Subcutaneous abdominal adipose tissue (tissue), 5 donors: ENCODE results near the gene ATG9A.

ENCODE experiments used
- H3K27ac ChIP-seq: one replicate; pipeline ENCODE4 v1.7.0; 2013; ENCODE audit warnings: low read depth, mild to moderate bottlenecking, inconsistent platforms, low read length, moderate library complexity
- H3K27me3 ChIP-seq, 5 donors: one replicate each; pipeline ENCODE4 v1.7.0; 2013; ENCODE audit warnings: low read length in 5 of 5, inconsistent platforms in 1 of 5; ENCODE audit not compliant: control insufficient read depth in 5 of 5, insufficient read depth in 4 of 5
- H3K36me3 ChIP-seq, 5 donors: one replicate each; pipeline ENCODE4 v1.7.0; 2013; ENCODE audit warnings: low read length in 5 of 5; ENCODE audit not compliant: control insufficient read depth in 5 of 5, insufficient read depth in 5 of 5
- H3K4me1 ChIP-seq, 5 donors: one replicate each; pipeline ENCODE4 v1.7.0; 2013; ENCODE audit warnings: low read length in 5 of 5, mild to moderate bottlenecking in 3 of 5, moderate library complexity in 1 of 5; ENCODE audit not compliant: control insufficient read depth in 5 of 5, insufficient read depth in 5 of 5
- H3K4me3 ChIP-seq, 5 donors: one replicate each; pipeline ENCODE4 v1.7.0; 2013; ENCODE audit warnings: low read length in 5 of 5, low read depth in 1 of 5
- H3K9ac ChIP-seq, 5 donors: one replicate each; pipeline ENCODE4 v1.7.0; 2013; ENCODE audit warnings: low read length in 5 of 5, mild to moderate bottlenecking in 4 of 5, moderate library complexity in 3 of 5
- H3K9me3 ChIP-seq, 5 donors: one replicate each; pipeline ENCODE4 v1.7.0; 2013; ENCODE audit warnings: low read length in 5 of 5; ENCODE audit not compliant: control insufficient read depth in 5 of 5
- donor health status: healthy.
- donor health status: healthy.
- donor health status: healthy.
- donor health status: healthy.
- donor health status: healthy.

Gene ATG9A

GRCh38 chr2:219225350-219225749 is 4.1 kb downstream of the ATG9A start:
- Histone ChIP-seq H3K4me3 (no peak overlapping the region), H3K27me3 (no peaks in the 10 kb centered on the region), H3K36me3 (peaks cover 4 to 65% (median 56%) of the 10 kb centered on the region in 5 donors), H3K9me3 (no peaks in the 10 kb centered on the region), H3K9ac (no peak overlapping the region), H3K27ac (no peak overlapping the region), H3K4me1 (peaks cover 7 to 33% (median 22%) of the 10 kb centered on the region in 5 donors)

- H3K27ac ChIP-seq: no peak overlapping the region
- H3K9ac ChIP-seq: no peak overlapping the region
- H3K4me1 ChIP-seq: peaks cover 9 to 34% (median 26%) of the 10 kb centered on the region in 5 donors
- peaks cover 4 to 73% (median 63%) of the 10 kb centered on the region in 5 donors for H3K36me3 ChIP-seq
- no peak overlapping the region for H3K4me3 ChIP-seq
- H3K9me3 ChIP-seq: no peaks in the 10 kb centered on the region
- no peaks in the 10 kb centered on the region for H3K27me3 ChIP-seq
These were observed 5.4 kb downstream of the ATG9A start for GRCh38 chr2:219223831-219224610.

DNA sequence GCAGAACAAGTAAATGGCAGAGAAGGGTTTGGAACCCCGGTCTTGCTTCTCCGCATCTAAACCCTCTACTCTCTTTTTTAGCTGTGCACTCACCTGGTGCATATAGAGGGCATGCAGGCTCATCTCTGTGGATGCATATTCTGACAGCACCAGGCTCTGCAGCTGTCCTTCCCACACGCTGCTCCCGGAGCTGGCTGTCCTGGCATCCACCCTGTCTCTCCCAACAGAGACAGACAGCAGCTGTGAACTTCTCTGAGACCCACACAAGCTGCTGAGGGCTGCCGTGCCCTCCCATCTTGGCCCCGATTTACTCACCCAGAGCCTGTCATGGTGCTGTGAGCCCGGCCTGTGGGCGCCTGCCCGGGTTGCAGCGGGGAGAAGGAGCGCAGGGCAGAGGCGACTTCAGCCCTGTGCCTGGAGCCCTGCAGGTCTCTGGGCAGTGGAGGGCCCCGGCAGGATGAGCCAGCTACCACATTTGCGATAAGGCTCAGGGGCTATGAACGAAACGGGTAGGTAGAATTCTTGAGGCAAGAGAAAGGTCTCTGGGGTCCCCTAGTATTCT is 7.4 kb downstream of the ATG9A start:
- Histone ChIP-seq H3K4me1 (peaks cover 4 to 37% (median 26%) of the 10 kb centered on the region in 5 donors), H3K27me3 (no peaks in the 10 kb centered on the region), H3K9me3 (no peaks in the 10 kb centered on the region), H3K27ac (no peak overlapping the region), H3K4me3 (no peak overlapping the region), H3K36me3 (peaks cover 4 to 70% (median 63%) of the 10 kb centered on the region in 5 donors), H3K9ac (no peak overlapping the region)

- H3K27ac ChIP-seq: no peak overlapping the region
- no peak overlapping the region for H3K9ac ChIP-seq
- H3K9me3 ChIP-seq: no peaks in the 10 kb centered on the region
- no peaks in the 10 kb centered on the region for H3K27me3 ChIP-seq
- H3K36me3 ChIP-seq: peaks cover 4 to 66% (median 63%) of the 10 kb centered on the region in 5 donors
- no peak overlapping the region for H3K4me3 ChIP-seq
- H3K4me1 ChIP-seq: peaks cover 4 to 45% (median 34%) of the 10 kb centered on the region in 5 donors
These were observed 8.6 kb downstream of the ATG9A start for GRCh38 chr2:219220652-219221402.

GRCh38 chr2:219219784-219220532 is 9.5 kb downstream of the ATG9A start:
- Histone ChIP-seq H3K9me3 (no peaks in the 10 kb centered on the region), H3K4me3 (peak overlapping the region in 2 of 5 donors; percentile 67 to 74), H3K36me3 (peaks cover 4 to 66% (median 58%) of the 10 kb centered on the region in 5 donors), H3K27ac (no peak overlapping the region), H3K4me1 (peaks cover 4 to 38% (median 34%) of the 10 kb centered on the region in 5 donors), H3K27me3 (no peaks in the 10 kb centered on the region), H3K9ac (peak overlapping the region in 2 of 5 donors; percentile 68 to 77)

DNA sequence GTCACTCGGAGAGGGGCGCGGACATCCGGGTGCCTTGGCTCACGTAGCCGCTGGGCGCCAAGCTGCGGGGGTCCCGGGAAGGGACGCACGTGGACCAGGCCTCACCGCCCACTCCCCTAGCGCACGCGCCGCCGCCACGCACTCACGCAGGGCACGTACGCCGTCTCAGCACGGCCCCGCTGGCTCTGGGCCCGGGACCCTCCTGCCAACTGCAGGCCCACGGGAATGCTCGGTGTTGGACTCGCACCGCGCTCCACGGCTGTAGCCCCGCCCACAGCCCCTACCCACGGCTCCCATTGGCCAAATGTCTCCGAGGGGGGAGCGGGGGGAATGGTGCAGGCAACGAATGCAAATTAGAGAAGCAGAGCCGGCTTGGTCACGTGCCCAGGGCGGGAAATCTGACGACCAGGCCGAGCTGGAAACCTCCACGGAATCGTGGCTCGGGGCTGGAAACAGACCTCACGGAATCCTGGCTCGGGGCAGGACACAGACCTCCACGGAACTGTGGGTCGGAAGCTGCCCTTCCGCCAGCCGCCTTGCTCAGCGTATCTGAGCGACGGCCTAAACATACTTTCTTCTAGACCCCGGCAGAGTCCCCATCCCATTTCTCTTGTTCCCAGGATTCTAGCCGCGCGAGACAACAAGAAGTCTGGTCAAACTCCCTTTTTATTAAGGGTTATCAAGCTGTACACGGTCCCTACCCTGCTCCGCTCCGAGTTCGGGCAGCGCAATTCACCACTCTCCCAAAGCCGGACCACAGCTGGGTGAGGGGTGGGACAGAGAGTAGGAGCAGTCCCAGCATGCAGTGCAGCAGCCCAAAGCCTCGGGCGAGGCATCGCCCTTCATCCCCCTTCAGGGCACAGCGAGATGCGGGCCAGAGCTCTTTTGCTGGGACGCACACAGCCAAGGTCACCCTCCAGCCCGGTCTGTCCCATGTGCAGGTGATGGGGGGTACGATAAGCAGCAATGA is 10.4 kb downstream of the ATG9A start, which contains the start of gene ABCB6:
Gene ABCB6 (minus strand): TSS at position 227 of the 970 bp plus-strand sequence. CDS start 285 bp downstream, outside the sequence.
- Histone ChIP-seq H3K9ac (peak within 1 kb of the TSS; percentile 48 to 82 (median 68)), H3K36me3 (peaks cover 4 to 66% (median 58%) of the 10 kb centered on the region in 5 donors), H3K4me1 (peaks cover 4 to 38% (median 34%) of the 10 kb centered on the region in 5 donors), H3K9me3 (no peaks in the 10 kb centered on the region), H3K4me3 (peak within 1 kb of the TSS; percentile 65 to 74 (median 67)), H3K27me3 (no peaks in the 10 kb centered on the region), H3K27ac (peak within 1 kb of the TSS; percentile 92)

DNA sequence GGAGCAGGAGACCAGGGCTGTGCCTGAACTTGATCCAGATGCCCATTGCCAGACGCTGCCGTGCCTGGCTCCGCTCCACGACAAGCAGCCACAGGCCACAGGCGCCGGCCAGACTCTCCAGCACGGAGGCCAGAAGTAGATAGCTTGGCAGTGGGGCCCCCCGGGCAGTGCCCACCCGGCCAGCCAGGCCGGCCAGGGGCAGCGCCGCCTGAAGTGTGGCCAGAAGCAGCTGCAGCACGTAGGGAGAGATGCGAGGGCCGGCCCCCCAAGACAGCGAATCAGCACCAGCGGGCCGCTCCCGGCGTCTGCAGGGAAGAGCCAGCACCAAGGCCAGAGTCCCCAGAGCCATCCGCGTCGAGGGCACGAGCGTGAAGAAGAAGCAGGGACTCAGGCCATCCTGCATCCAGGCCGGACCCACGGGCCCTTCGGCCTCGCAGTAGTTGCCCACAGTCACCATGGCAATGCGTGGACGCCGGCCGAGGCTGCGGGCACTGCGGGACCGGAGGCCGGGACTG is 11.2 kb downstream of the ATG9A start:
- H3K27ac ChIP-seq: peak overlapping the region; percentile 92
- no peaks in the 10 kb centered on the region for H3K9me3 ChIP-seq
- H3K4me1 ChIP-seq: peaks cover 2 to 38% (median 34%) of the 10 kb centered on the region in 5 donors
- H3K4me3 ChIP-seq: peak overlapping the region; percentile 65 to 74 (median 67)
- H3K36me3 ChIP-seq: peaks cover 4 to 65% (median 58%) of the 10 kb centered on the region in 5 donors
- H3K27me3 ChIP-seq: no peaks in the 10 kb centered on the region
- peak overlapping the region; percentile 48 to 82 (median 68) for H3K9ac ChIP-seq

GRCh38 chr2:219216535-219216915 is 12.9 kb downstream of the ATG9A start:
- peaks cover 2 to 38% (median 34%) of the 10 kb centered on the region in 5 donors for H3K4me1 ChIP-seq
- H3K27ac ChIP-seq: no peak overlapping the region
- H3K9ac ChIP-seq: peak overlapping the region in 1 of 5 donors; percentile 20
- H3K36me3 ChIP-seq: peaks cover 4 to 60% (median 53%) of the 10 kb centered on the region in 5 donors
- H3K9me3 ChIP-seq: no peaks in the 10 kb centered on the region
- H3K4me3 ChIP-seq: no peak overlapping the region
- H3K27me3 ChIP-seq: no peaks in the 10 kb centered on the region
